GM18519 (cell line): ENCODE measurements around the gene KIFC1.
"Not testable (repeated sequence)": the region's sequence is repeated elsewhere in the genome, so short reads cannot be mapped to it uniquely, and the experiment has no call there.

ENCODE experiments used
- ATAC-seq: cut with Tn5 transposase; IDR thresholded peaks from one replicate; pipeline ENCODE4 v1.9.1; 2021; ENCODE audit warnings: mild to moderate bottlenecking, moderate library complexity; ENCODE audit not compliant: unreplicated experiment, low FRiP score

KIFC1 gene

DNA sequence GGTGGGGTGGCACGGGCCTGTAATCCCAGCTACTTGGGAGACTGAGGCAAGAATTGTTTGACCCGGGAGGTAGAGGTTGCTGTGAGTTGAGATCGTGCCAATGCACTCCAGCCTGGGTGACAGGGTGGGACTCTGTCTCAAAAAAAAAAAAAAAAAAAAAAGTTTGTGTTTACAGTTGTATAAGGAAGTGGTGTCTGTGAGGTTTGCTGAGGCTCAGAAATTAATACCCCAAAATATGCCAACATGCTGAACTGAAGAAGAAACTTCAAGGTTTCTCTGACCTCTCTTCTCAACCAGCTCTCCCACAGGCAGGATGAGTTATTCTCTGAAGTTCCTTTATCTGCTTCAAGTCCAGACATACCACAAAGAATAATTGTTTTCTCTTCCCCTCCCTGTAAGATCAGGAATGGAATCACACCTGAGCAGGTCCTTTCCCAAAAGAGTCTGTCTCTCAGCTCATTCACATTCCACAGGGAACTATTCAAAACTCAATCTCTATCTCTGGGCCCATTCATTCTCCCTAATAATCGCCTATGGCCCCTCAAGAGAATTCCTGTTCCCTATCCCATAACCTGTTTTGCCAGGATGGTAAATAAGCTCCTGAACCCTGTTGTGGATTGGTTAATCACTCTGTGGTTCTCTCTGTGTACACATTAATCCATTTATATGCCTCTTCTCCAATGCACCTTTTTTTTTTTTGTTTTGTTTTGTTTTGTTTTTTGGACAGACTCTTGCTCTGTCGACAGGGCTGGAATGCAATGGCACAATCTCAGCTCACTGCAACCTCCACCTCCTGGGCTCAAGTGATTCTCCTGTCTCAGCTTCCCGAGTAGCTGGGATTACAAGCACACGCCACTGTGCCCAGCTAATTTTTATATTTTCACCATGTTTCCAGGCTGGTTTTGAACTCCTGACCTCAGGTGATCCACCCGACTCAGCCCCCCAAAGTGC, 17.4 kb upstream of the KIFC1 start:
- ATAC-seq, result no peak

DNA sequence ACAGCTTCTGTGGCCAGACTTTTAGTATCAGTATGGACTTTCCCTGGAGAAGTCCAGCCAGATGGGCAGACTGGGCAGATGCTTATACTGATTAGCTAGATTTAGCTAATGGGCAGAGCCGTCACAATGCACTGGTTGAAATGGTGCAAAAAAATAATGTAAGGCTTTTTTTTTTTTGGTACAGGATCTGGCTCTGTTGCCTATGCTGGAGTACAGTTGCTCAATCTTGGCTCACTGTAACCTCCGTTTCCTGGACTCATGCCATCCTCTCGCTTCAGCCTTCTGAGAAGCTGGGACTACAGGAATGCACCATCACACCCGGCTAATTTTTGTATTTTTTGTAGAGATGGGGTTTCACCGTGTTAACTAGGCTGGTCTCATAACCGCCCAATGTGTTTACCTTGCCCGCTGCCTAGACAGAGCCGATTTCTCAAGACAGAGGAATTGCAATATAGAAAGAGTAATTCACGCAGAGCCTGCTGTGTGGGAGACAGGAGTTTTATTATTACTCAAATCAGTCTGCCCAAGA, 16.4 kb upstream of the KIFC1 start:
- ATAC-seq, result no peak

DNA sequence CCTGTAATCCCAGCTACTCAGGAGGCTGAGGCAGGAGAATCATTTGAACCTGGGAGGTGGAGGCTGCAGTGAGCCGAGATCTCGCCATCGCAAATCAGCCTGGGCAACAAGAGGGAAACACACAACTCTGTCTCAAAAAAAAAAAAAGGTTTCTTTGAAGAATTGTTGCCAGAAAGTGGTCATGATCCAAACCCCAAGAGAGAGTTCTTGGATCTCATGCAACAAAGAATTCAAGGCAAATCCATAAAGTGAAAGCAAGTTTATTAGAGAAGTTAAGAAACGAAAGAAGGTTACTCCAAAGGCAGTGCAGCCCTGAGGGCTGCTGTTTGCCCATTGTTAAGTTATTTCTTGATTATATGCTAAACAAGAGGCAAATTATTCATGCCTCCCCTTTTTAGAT, 14.5 kb upstream of the KIFC1 start:
- ATAC-seq, result no peak

- not testable (repeated sequence) for ATAC-seq
These were observed 12.4 kb upstream of the KIFC1 start for GRCh38 chr6:33379184-33379583.

DNA sequence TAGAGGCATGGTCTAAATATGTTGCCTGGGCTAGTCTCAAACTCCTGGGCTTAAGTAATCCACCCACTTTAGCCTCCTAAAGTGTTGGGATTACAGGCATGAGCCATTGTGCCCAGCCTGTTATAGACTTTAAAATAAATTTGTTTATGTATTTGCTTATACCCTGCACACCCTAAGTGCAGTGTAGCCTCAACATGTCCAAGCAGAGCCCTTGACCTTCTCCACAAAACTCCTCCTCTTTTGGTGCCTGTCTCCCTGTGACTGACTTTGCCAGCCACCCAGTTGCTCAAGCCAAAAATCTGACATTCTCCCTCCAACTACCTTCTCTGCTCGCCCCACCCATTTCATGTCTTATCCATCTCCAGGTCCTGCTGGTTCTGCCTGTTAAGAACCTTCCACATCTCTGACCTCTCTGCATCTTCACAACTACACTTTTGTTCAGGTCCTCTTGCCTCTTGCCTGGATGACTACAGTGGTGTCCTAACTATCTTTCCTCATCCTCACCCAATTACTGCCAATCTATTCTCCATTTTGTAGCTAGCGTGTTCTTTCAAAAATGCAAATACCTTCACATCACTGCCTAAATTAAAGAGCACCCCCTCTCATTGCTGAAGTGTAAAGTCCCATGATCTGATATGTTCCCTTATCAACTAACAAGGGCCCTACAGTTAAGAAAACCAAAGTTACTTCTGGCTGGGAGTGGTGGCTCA, 11.2 kb upstream of the KIFC1 start:
- no peak for ATAC-seq

- ATAC-seq, result no peak
These were observed 8.0 kb upstream of the KIFC1 start for GRCh38 chr6:33383427-33384185.

DNA sequence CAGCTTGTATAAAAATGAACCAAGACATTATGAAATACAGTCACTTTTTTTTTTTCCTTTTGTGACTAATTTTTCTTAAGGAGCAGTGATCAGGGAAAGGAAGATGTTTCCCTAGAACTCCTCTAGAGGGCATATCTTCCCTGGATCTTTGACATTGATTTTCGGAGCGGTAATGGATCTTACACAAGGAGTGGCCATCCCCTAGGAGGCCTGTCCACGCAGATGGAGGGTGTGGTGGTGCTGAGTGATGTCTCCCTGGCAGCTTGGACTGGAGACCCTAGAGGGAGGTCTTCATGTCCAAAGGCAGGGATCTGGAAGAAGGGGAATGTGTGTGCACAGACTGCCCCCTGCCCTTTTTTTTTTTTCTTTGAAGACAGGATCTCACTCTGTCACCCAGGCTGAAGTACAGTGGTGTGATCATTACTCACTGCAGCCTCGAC, 7.0 kb upstream of the KIFC1 start:
- ATAC-seq, result no peak

GRCh38 chr6:33390173-33390572, 1.4 kb upstream of the KIFC1 start:
- no peak for ATAC-seq

- ATAC-seq, result no peak
These were observed 801 bp upstream of the KIFC1 start for GRCh38 chr6:33390767-33391277.

GRCh38 chr6:33391922-33392594, 435 bp downstream of the KIFC1 start:
- no peak for ATAC-seq

- no peak for ATAC-seq
These were observed 949 bp downstream of the KIFC1 start for GRCh38 chr6:33392595-33392948.

DNA sequence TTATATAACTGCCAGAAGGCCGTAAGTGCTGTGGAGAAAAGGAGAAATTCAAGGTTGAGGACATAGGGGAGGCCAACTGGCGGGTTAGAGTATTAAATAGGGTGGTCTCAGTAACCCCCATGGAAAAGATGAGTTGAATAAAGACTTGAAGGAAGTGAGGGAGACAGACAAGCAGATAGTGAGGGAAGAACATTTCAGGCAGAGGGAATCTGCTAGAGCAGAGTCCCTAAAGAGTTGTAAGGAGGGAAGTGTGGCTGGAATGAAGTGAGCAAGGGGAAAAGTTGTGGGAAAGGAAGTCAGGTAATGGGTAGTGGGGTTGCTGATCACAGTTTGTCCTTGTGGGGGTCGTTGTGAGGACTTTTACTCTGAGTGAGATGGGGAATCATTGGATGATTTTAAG, 1.4 kb downstream of the KIFC1 start:
- no peak for ATAC-seq

DNA sequence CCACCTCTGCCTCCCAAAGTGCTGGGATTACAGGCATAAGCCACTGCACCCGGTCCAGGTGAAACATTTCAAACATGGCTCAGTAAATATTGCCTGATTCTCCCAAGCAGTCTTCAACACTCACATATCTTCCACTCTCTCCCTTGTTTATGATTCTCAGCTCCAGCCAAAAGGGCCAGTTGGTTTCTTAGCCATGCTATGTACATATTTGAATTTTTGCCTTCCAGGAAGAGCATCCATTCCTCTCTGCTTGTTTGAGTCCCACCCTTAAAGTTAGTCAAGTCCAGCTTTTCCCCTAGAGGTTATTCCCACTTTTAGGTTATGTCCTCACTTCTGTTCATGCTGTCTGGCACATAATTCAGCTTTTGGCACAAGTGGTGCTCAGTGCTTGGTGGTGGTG, 5.9 kb downstream of the KIFC1 start:
- no peak for ATAC-seq

DNA sequence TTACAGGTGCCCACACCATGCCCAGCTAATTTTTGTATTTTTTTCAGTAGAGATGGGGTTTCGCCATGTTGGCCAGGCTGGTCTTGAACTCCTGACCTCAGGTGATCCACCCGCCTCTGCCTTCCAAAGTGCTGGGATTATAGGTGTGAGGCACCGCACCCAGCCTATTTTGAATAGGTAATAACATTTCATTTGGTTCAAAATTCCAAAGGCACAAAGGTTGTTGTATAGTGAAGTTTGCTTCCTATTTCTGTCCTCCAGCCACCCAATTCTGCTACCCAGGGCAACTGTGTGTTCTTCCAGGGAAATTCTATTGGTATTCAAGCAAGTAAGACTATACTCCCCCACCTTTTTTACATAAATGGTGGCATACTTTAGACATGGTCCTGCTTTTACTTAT, 7.0 kb downstream of the KIFC1 start:
- ATAC-seq, result not testable (repeated sequence)

- not testable (repeated sequence) for ATAC-seq
These were observed 8.3 kb downstream of the KIFC1 start for GRCh38 chr6:33399881-33400280.

DNA sequence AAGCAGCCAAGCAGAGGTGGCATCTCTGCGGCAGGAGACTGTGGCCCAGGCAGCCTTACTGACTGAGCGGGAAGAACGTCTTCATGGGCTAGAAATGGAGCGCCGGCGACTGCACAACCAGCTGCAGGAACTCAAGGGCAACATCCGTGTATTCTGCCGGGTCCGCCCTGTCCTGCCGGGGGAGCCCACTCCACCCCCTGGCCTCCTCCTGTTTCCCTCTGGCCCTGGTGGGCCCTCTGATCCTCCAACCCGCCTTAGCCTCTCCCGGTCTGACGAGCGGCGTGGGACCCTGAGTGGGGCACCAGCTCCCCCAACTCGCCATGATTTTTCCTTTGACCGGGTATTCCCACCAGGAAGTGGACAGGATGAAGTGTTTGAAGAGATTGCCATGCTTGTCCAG, 13.3 kb downstream of the KIFC1 start:
- ATAC-seq, result no peak

DNA sequence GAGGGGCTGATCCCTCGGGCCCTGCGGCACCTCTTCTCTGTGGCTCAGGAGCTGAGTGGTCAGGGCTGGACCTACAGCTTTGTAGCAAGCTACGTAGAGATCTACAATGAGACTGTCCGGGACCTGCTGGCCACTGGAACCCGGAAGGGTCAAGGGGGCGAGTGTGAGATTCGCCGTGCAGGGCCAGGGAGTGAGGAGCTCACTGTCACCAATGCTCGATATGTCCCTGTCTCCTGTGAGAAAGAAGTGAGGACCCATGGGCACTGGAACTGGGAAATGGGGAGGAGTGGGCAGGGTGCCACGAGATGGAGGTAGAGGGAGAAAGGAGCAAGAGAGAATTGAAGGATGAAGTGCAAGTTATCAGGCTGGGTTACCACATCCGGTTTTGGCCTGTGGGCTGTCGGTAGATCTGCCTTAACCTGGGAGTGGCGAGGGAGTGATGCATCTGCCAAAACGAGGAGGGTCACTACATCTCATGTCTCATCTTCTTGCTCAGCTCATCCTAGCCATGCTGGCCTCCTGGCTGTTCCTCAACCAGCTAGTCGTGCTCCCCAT, 13.8 kb downstream of the KIFC1 start:
- no peak for ATAC-seq

DNA sequence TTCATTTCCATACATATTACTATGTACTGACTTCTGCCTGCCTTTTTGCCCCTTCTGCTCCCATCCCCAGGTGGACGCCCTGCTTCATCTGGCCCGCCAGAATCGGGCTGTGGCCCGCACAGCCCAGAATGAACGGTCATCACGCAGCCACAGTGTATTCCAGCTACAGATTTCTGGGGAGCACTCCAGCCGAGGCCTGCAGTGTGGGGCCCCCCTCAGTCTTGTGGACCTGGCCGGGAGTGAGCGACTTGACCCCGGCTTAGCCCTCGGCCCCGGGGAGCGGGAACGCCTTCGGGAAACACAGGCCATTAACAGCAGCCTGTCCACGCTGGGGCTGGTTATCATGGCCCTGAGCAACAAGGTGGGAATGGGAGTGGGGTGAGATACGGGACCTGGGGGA, 14.5 kb downstream of the KIFC1 start:
- no peak for ATAC-seq

GRCh38 chr6:33407132-33407718, 15.6 kb downstream of the KIFC1 start:
- ATAC-seq, result no peak
